ENCODE measurements around the gene FLT3. TPM values are rescaled to one million over a fixed set of nuclear protein-coding genes. Genes with fewer than 3 reads are reported as not detected.

Gene FLT3
- total and polyA plus RNA-seq, 9 of the 15 experiments (the other 6 are each of a cell fraction or from before 2014, with no cell fraction given): not detected

DNA sequence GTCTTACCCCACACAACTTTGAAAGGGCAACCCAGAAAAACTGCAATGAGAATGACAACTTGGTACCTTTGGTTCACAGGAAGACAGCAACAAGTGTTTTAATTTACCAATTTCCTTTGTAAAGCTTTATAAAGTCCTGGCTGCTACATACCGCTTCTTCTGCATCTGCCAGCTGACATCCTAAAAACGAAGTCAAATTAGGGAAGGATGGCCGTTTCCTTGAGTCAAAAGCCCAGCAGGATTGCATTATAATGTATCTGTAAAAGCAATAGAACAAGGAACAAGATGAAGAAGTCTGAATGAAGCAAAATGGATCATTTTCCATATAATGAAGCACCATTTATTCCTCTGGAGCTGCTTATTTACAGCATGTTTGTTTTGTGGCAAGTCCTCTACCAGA lies 86.1 kb downstream of the FLT3 start:
- FAIRE-seq (no peak), ATAC-seq (no peak), DNase-seq (ENCODE audit: extremely low read depth in 1 of 4, low spot score in 3 of 4) (no peak)
- Histone ChIP-seq H3K79me2 (ENCODE audit: control insufficient read depth, insufficient read depth, low read length) (no peaks in the 10 kb centered on the region), H2AFZ (ENCODE audit: low read depth, low read length) (no peak overlapping the region), H3K4me3 (no peak overlapping the region), H4K20me1 (replicated peaks; ENCODE audit: control insufficient read depth, insufficient read depth, low read length) (no peaks in the 10 kb centered on the region), H3K27ac (ENCODE audit: extremely low read depth, low read depth, low read length) (no peak overlapping the region), H3K36me3 (ENCODE audit: control insufficient read depth, insufficient read depth, low read length) (no peaks in the 10 kb centered on the region), H3K4me1 (replicated peaks in 1 of 2; ENCODE audit: control insufficient read depth in 2 of 2, insufficient read depth in 2 of 2, low read length in 2 of 2) (no peaks in the 10 kb centered on the region), H3K4me2 (ENCODE audit: insufficient read depth, low read length) (no peak overlapping the region), H3K9ac (ENCODE audit: insufficient read depth in 1 of 2, low read depth in 2 of 2, low read length in 2 of 2) (no peak overlapping the region), H3K27me3 (ENCODE audit: control insufficient read depth in 2 of 2, insufficient read depth in 2 of 2, low read length in 2 of 2) (peaks cover 2 to 7% of the 10 kb centered on the region in 2 experiments; a peak in 3 of 5 replicates), H3K9me3 (replicated peaks; ENCODE audit: control insufficient read depth, insufficient read depth, low read depth, low read length) (no peaks in the 10 kb centered on the region), H3K9me1 (ENCODE audit: control insufficient read depth, insufficient read depth, low read length) (no peaks in the 10 kb centered on the region)
- BruUV-seq (replicated peaks): no TSS peak
- ChIA-PET POLR2A (no interaction called here), CTCF (ENCODE audit: low intra/inter-chr PET ratio) (no interaction called here)
- TF ChIP-seq MTF1 (CRISPR knock-in tag; IDR thresholded peaks at IDR 0.05; ENCODE audit: borderline replicate concordance): no peak
- 0% methylated on average over 3 of the region's 3 CpGs for WGBS (ENCODE audit: insufficient coverage, low coverage, missing lambda C conversion rate)
- intact Hi-C loops (cut with micrococcal nuclease) (no loop called here), in situ Hi-C loops (cut with MboI) (no loop called here)

- H3K79me2 ChIP-seq (ENCODE audit: control insufficient read depth, insufficient read depth, low read length): no peaks in the 10 kb centered on the region
- TF ChIP-seq MTA2 (IDR thresholded peaks at IDR 0.05; ENCODE audit: low read depth) (no peak), NBN (IDR thresholded peaks at IDR 0.05; ENCODE audit: low read depth) (no peak), RBM25 (IDR thresholded peaks at IDR 0.05; ENCODE audit: low read depth, low read length, severe bottlenecking) (peak; percentile 66)
- TF ChIP-seq, protein P1, sequence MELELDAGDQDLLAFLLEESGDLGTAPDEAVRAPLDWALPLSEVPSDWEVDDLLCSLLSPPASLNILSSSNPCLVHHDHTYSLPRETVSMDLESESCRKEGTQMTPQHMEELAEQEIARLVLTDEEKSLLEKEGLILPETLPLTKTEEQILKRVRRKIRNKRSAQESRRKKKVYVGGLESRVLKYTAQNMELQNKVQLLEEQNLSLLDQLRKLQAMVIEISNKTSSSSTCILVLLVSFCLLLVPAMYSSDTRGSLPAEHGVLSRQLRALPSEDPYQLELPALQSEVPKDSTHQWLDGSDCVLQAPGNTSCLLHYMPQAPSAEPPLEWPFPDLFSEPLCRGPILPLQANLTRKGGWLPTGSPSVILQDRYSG (tag; conservative IDR thresholded peaks at IDR 0.05; ENCODE audit: low read depth): no peak
- TF ChIP-seq, protein P2, sequence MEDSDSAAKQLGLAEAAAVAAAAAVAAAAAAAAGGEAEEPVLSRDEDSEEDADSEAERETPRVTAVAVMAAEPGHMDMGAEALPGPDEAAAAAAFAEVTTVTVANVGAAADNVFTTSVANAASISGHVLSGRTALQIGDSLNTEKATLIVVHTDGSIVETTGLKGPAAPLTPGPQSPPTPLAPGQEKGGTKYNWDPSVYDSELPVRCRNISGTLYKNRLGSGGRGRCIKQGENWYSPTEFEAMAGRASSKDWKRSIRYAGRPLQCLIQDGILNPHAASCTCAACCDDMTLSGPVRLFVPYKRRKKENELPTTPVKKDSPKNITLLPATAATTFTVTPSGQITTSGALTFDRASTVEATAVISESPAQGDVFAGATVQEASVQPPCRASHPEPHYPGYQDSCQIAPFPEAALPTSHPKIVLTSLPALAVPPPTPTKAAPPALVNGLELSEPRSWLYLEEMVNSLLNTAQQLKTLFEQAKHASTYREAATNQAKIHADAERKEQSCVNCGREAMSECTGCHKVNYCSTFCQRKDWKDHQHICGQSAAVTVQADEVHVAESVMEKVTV (CRISPR knock-in tag; IDR thresholded peaks at IDR 0.05): no peak
- intact Hi-C loops (cut with micrococcal nuclease) (no loop called here), in situ Hi-C loops (cut with MboI) (no loop called here)
- no TSS peak for BruUV-seq (replicated peaks)
- H4K20me1 ChIP-seq (replicated peaks; ENCODE audit: control insufficient read depth, insufficient read depth, low read length): no peaks in the 10 kb centered on the region
- DNase-seq (ENCODE audit: extremely low read depth in 1 of 4, low spot score in 3 of 4) (no peak), FAIRE-seq (no peak), ATAC-seq (no peak)
- H2AFZ ChIP-seq (ENCODE audit: low read depth, low read length): no peak overlapping the region
- 0% methylated on average over 1 of the region's 1 CpG for WGBS (ENCODE audit: insufficient coverage, low coverage, missing lambda C conversion rate)
- no peaks in the 10 kb centered on the region for H3K4me1 ChIP-seq (replicated peaks in 1 of 2; ENCODE audit: control insufficient read depth in 2 of 2, insufficient read depth in 2 of 2, low read length in 2 of 2)
- H3K9me3 ChIP-seq (replicated peaks; ENCODE audit: control insufficient read depth, insufficient read depth, low read depth, low read length): no peaks in the 10 kb centered on the region
- no peaks in the 10 kb centered on the region for H3K9me1 ChIP-seq (ENCODE audit: control insufficient read depth, insufficient read depth, low read length)
- CTCF ChIA-PET (ENCODE audit: low intra/inter-chr PET ratio): no interaction called here
- H3K27ac ChIP-seq (ENCODE audit: extremely low read depth, low read depth, low read length): no peak overlapping the region
- H3K4me3 ChIP-seq: no peak overlapping the region
- no peak overlapping the region for H3K4me2 ChIP-seq (ENCODE audit: insufficient read depth, low read length)
- H3K9ac ChIP-seq (ENCODE audit: insufficient read depth in 1 of 2, low read depth in 2 of 2, low read length in 2 of 2): no peak overlapping the region
- POLR2A ChIA-PET: no interaction called here
- no peaks in the 10 kb centered on the region for H3K36me3 ChIP-seq (ENCODE audit: control insufficient read depth, insufficient read depth, low read length)
- peaks cover under 1 to 3% of the 10 kb centered on the region in 2 experiments; a peak in 3 of 5 replicates for H3K27me3 ChIP-seq (ENCODE audit: control insufficient read depth in 2 of 2, insufficient read depth in 2 of 2, low read length in 2 of 2)
These were observed 86.9 kb downstream of the FLT3 start for GRCh38 chr13:28013482-28013881.

Data from K562 (cell line).